ENCODE results near the gene NXNL1. TPM values are rescaled to one million over a fixed set of nuclear protein-coding genes. Genes with fewer than 3 reads are reported as not detected.
A peak's percentile ranks its signal among the peaks of the same experiment; 100 is the strongest.
"Not testable (repeated sequence)": the region's sequence is repeated elsewhere in the genome, so short reads cannot be mapped to it uniquely, and the experiment has no call there.

The NXNL1 gene
- total RNA-seq (not detected), polyA plus RNA-seq (not detected)
- long read RNA-seq, donor 1: 0 reads
- long read RNA-seq, donor 2: 0 reads

GRCh38 chr19:17460372-17461230, at the start of gene NXNL1:
NXNL1 (minus strand) TSS chr19:17460926; CDS start chr19:17460869, 57 bp downstream.
- no peaks in the 10 kb centered on the region for H3K36me3 ChIP-seq
- 85 to 94% (median 90%) methylated on average over 26 of the region's 26 CpGs for WGBS, 5 donors
- intact Hi-C loops (cut with DNase I; ENCODE audit: low total_unique reads): no loop called here
- no peak within 1 kb of the TSS for H3K4me3 ChIP-seq
- DNase-seq: no peak
- TF ChIP-seq POLR2A (IDR thresholded peaks at IDR 0.05): no peak
- no peak for TF ChIP-seq CTCF (IDR thresholded peaks at IDR 0.05 in 8 of 11, conservative IDR thresholded peaks at IDR 0.05 in 3 of 11)
- no peak for TF ChIP-seq POLR2AphosphoS5 (IDR thresholded peaks at IDR 0.05)
- no peaks in the 10 kb centered on the region for H3K9me3 ChIP-seq
- H3K27me3 ChIP-seq (replicated peaks in 1 of 7): peaks cover 0 to 76% (median 39%) of the 10 kb centered on the region in 7 donors
- H3K4me1 ChIP-seq: peaks cover 0 to 4% (median 2%) of the 10 kb centered on the region in 6 donors
- H3K27ac ChIP-seq: no peak within 1 kb of the TSS

GRCh38 chr19:17508558-17508933, 47.8 kb upstream of the NXNL1 start:
- Histone ChIP-seq H3K36me3 (peaks cover 0 to 50% (median 3%) of the 10 kb centered on the region in 6 donors), H3K4me1 (peaks cover 11 to 83% (median 44%) of the 10 kb centered on the region in 6 donors), H3K27ac (peak overlapping the region in 3 of 8 donors; percentile 30 to 40 (median 38))
- DNase-seq; H3K4me3 ChIP-seq; H3K9me3 ChIP-seq; H3K27me3 ChIP-seq (replicated peaks in 1 of 7); intact Hi-C loops (cut with DNase I; ENCODE audit: low total_unique reads): not testable (repeated sequence)
- WGBS, 5 donors: 72 to 94% (median 86%) methylated on average over 3 of the region's 3 CpGs

GRCh38 chr19:17506745-17507144, 46.0 kb upstream of the NXNL1 start:
- Histone ChIP-seq H3K27me3 (replicated peaks in 1 of 7) (no peaks in the 10 kb centered on the region), H3K4me1 (peaks cover 3 to 68% (median 28%) of the 10 kb centered on the region in 6 donors), H3K9me3 (no peaks in the 10 kb centered on the region), H3K36me3 (peaks cover 0 to 50% (median 3%) of the 10 kb centered on the region in 6 donors), H3K4me3 (no peak overlapping the region), H3K27ac (no peak overlapping the region)
- WGBS, 5 donors: 68 to 80% (median 73%) methylated on average over 7 to 9 of the region's 9 CpGs
- TF ChIP-seq CTCF (IDR thresholded peaks at IDR 0.05 in 8 of 11, conservative IDR thresholded peaks at IDR 0.05 in 3 of 11) (no peak), POLR2A (IDR thresholded peaks at IDR 0.05) (no peak), POLR2AphosphoS5 (IDR thresholded peaks at IDR 0.05) (peak in 1 of 3 donors; percentile 22)
- no peak for DNase-seq
- intact Hi-C loops (cut with DNase I; ENCODE audit: low total_unique reads): no loop called here

GRCh38 chr19:17505223-17505622, 44.5 kb upstream of the NXNL1 start:
- WGBS, 5 donors: 77 to 95% (median 83%) methylated on average over 6 to 10 of the region's 10 CpGs
- no peak overlapping the region for H3K27ac ChIP-seq
- no peaks in the 10 kb centered on the region for H3K9me3 ChIP-seq
- intact Hi-C loops (cut with DNase I; ENCODE audit: low total_unique reads): no loop called here
- TF ChIP-seq CTCF (IDR thresholded peaks at IDR 0.05 in 8 of 11, conservative IDR thresholded peaks at IDR 0.05 in 3 of 11) (no peak), POLR2A (IDR thresholded peaks at IDR 0.05) (no peak), POLR2AphosphoS5 (IDR thresholded peaks at IDR 0.05) (no peak)
- peaks cover 0 to 63% (median 5%) of the 10 kb centered on the region in 6 donors for H3K36me3 ChIP-seq
- no peak for DNase-seq
- no peak overlapping the region for H3K4me3 ChIP-seq
- peaks cover 3 to 69% (median 26%) of the 10 kb centered on the region in 6 donors for H3K4me1 ChIP-seq
- no peaks in the 10 kb centered on the region for H3K27me3 ChIP-seq (replicated peaks in 1 of 7)

Data from spleen (tissue), 13 donors.